GM12801 (cell line): ENCODE data around the gene MPHOSPH8.

ENCODE experiments used
- CTCF ChIP-seq: IDR thresholded peaks from one replicate; pipeline ENCODE4 v1.5.1; 2011; ENCODE audit warnings: control low read depth; ENCODE audit not compliant: insufficient read length; ENCODE audit errors: extremely low read depth

MPHOSPH8 gene

GRCh38 chr13:19713186-19713965 lies 79.9 kb downstream of the MPHOSPH8 start:
- no peak for TF ChIP-seq CTCF

- TF ChIP-seq CTCF = no peak
These were observed 86.6 kb downstream of the MPHOSPH8 start for GRCh38 chr13:19720039-19720438.
